ES-I3 (cell line): ENCODE data around the gene BUD13.

ENCODE experiments used
- H3K36me3 ChIP-seq: 2 replicates; pipeline ENCODE4 v1.6.1; 2013; ENCODE audit warnings: mild to moderate bottlenecking, low read length, control low read depth, moderate library complexity; ENCODE audit not compliant: insufficient read depth
- H3K4me1 ChIP-seq: 2 replicates; pipeline ENCODE4 v1.6.1; 2013; ENCODE audit warnings: mild to moderate bottlenecking, control low read depth, low read length; ENCODE audit not compliant: insufficient read depth
- H3K9ac ChIP-seq: 2 replicates; pipeline ENCODE4 v1.6.1; 2013; ENCODE audit warnings: low read depth, mild to moderate bottlenecking, low read length, moderate library complexity
- H3K9me3 ChIP-seq: 2 replicates; pipeline ENCODE4 v1.6.1; 2013; ENCODE audit warnings: mild to moderate bottlenecking, low read length, moderate library complexity; ENCODE audit not compliant: control insufficient read depth, insufficient read depth

The BUD13 gene

DNA sequence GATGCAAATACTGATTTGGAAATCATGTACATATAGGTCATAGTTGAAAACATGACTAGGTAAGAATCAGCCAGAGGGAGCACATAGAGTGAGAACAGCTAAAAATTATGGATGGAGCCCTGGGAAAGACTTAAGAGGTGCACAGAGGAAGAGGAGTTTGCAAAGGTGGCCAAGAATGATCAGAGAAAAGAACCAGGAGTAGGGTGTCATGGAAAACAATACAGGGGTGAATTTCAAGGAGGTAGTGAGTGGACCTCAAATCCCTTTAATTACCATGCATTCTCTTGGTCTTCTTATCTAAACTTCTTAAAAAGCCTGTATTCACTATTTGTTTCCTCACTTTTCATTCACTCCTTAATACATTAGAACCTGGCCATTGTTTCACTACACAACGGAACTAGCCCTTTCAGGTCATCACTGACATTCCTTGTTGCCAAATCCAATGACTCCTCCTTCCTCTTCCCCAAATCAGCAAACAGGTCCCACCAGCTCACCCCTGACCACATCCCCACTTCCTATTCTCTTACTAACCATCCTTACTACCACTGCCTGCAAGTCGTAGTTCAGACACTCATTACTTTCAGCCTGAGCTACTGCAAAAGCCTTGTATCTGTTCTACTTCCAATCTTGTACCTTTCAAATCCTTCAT is 22.6 kb downstream of the BUD13 start:
- H3K9ac ChIP-seq, result no peak overlapping the region
- H3K36me3 ChIP-seq, result peaks cover 16% of the 10 kb centered on the region
- no peaks in the 10 kb centered on the region for H3K4me1 ChIP-seq
- no peaks in the 10 kb centered on the region for H3K9me3 ChIP-seq

DNA sequence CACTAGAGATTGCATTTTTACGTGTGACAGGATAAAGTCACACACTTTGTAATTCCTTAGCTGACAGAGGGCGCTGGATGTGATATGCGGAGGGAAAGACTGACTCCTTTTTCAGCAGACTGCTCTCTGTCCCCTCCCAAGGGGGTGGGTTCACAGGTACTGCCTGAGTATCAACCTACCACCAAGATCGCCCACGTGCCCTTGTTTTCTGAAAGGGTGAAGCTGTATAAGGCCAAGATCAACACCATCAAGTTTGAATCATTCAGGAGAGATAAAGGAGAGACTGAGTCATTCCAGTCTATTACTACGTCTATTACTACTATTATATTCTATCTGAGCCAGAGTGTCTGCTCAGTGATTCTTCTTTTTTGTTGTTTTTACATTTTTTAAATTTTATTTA is 30.7 kb downstream of the BUD13 start:
- H3K4me1 ChIP-seq, result peaks cover 5% of the 10 kb centered on the region
- H3K9ac ChIP-seq, result no peak overlapping the region
- no peaks in the 10 kb centered on the region for H3K36me3 ChIP-seq
- H3K9me3 ChIP-seq, result no peaks in the 10 kb centered on the region

DNA sequence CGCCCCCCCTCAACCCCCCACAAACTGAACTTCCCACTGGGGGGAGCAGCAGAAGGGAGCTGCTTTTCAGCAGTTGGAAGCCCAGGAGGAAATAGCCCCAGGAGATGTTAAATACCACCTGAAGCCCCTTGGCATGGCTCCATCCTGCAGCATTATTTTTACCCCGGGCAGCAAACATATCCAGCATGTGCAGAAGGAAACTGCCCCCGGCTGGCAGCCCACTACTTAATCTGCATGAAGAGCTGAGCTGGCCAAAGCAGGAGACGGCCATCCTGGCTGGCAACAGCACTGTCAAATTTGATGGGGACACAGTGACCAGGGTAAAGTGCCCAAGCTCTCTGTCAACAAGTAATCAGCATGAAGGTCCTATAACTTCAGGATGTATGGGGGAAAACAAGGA is 32.0 kb downstream of the BUD13 start:
- no peaks in the 10 kb centered on the region for H3K9me3 ChIP-seq
- H3K36me3 ChIP-seq, result no peaks in the 10 kb centered on the region
- H3K4me1 ChIP-seq, result peaks cover 5% of the 10 kb centered on the region
- no peak overlapping the region for H3K9ac ChIP-seq

DNA sequence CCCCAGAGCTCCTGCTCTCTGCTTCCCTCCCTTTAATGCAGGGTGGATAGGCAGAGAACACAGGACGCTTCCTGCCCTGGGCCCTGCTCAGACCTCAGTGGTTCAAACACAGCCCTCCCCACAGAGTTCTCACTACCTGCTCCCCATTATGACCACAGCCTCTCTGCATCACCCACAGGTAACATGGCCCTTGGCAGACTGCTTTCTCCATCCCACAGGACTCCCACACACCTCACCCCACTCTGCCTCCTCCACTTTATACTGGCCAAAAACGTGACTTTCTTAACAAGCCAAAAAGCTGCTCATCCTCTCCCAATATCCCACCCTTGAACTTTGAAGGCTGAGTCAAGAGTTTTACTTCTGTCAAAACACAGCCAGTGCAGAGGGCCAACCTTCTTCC is 33.8 kb downstream of the BUD13 start:
- Histone ChIP-seq H3K4me1 (peaks cover 5% of the 10 kb centered on the region), H3K36me3 (no peaks in the 10 kb centered on the region), H3K9me3 (no peaks in the 10 kb centered on the region), H3K9ac (no peak overlapping the region)

DNA sequence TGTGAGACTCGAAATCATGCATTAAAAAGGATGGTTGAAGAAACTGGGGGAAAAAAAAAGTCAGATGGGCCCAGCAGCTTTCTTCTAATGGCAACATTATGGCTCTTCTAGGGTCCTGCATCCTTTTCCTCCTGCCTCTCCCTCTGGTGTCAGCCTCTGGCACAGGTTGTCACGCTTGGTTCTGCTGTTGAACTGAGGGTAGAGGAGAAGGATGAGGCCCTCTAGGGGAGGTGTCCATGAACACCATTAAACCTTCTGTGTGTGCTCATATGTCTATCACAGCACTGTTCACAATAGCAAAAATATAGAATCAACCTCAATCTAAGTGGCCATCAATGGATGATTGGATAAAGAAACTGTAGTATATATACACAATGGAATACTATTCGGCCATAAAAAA is 36.0 kb downstream of the BUD13 start:
- Histone ChIP-seq H3K9me3 (no peaks in the 10 kb centered on the region), H3K4me1 (peaks cover 10% of the 10 kb centered on the region), H3K36me3 (no peaks in the 10 kb centered on the region), H3K9ac (no peak overlapping the region)

DNA sequence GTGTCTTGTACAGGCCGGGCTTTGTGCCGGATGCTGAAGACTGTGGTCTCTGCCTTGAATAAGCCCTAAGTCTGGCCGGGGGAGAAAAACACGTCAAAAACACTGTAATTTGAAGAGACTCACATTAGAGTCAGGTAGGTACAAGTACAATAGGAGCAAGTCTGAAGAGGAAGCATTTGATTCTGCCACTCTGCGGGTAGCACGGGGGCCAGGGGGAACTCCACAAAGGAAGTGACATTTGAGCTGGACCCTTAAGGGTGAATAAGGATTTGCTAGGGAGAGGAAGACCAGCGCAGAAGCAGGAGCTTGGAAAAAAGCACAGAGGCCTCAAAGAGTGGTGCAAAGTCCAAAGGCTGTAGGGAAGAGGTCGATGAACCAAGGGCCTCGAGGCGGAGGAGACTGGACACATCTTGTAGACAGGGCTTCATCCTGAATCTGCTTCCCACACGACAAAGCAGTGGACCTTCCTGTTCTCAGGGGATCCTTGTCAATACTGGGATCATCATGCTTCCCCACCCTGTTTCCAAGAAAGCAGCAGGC is 38.7 kb downstream of the BUD13 start:
- peaks cover 19% of the 10 kb centered on the region for H3K4me1 ChIP-seq
- no peaks in the 10 kb centered on the region for H3K9me3 ChIP-seq
- H3K36me3 ChIP-seq, result no peaks in the 10 kb centered on the region
- no peak overlapping the region for H3K9ac ChIP-seq

DNA sequence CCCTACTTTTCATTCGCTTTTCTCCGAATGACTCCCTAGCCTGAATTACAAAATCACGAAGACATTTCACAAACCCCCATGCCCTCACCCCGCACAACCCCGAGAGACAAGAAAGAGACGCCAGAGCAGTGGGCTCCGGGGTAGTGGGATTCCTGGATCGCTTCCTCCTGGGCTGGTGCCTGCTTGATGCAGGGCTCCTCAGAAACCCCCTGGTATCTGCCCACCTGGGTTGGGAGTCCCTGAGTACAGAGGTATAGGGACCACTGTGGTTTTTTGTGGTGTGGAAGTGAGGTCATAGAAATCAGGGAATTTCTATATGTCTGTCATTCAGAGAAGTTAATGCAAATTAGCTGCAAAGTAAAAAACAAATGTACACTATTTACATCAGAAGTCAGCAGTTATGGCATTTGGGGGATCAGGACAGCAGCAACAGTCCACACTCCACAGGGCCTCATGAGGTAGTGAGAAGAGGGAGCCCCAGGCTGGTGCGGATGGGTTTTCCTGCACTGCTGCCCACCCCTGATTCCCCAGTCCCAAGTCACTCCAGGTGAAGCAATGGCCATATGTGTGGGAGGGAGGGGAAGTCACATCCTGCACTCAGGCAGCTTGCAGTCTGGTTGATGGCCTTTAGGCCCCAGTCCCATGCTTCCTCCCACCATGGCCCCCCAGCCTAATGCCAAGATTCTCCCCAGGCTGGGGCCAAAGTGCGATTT is 39.6 kb downstream of the BUD13 start:
- H3K9me3 ChIP-seq, result no peaks in the 10 kb centered on the region
- H3K4me1 ChIP-seq, result peaks cover 19% of the 10 kb centered on the region
- H3K9ac ChIP-seq, result no peak overlapping the region
- no peaks in the 10 kb centered on the region for H3K36me3 ChIP-seq

DNA sequence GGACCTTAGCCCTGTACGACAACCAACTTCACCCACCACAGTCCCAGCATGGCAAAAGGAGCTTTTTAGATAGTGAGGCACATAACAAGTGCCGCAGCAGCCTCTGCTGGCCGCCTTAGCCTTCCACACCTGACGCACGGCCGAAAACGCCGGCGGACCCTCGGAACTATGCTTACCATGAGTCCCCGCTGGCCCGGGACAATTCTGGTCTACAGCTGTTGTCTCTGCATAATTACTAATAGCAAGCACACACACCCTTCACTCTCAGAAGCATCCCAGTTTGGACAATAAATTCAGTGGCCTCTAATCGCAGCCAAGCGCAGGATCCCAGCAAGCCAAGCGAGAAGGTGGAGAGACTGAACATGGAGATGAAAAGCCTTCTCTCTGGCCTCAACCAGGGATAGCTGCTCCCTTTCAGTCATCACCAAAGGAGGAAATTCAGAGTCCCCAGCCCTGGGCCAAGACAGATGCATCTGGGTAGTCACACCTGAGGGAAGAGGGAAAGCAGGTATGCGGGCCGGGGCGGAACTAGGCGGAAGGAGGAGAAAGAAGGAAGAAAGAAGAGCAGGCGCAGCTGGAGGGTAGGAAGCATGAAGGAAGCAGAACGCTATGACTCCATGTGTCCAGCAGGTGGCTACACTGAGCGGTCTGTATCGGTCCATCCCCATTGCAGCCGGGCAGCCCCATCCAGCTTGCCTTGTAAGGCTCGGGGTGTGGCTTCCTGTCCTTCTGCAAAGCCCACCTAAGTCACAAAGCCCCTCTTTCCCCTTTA is 40.3 kb downstream of the BUD13 start:
- Histone ChIP-seq H3K4me1 (peaks cover 19% of the 10 kb centered on the region), H3K9ac (peak overlapping the region; percentile 46; the same call in 1 of the 2 replicates), H3K9me3 (no peaks in the 10 kb centered on the region), H3K36me3 (no peaks in the 10 kb centered on the region)

DNA sequence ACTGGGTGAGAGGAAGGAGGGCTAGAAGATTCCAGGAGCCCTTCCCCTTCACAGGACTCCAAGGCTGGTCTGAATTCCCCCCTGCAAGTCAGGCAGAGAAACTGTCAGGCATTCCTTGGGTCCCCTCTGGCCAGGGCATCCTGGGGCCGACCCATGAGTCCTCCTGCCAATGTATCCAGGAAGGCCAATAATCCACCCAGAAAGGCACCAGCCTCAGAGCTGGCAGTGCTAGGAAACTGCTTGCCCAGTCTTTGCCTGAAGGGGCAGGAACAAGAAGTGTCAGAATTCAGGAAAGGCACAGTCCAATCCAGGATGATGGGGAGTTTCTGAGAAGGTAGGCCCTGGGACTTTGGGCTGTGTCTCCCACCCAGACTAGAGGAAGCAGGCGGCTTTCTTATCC is 41.0 kb downstream of the BUD13 start:
- H3K4me1 ChIP-seq, result peaks cover 19% of the 10 kb centered on the region
- H3K36me3 ChIP-seq, result no peaks in the 10 kb centered on the region

DNA sequence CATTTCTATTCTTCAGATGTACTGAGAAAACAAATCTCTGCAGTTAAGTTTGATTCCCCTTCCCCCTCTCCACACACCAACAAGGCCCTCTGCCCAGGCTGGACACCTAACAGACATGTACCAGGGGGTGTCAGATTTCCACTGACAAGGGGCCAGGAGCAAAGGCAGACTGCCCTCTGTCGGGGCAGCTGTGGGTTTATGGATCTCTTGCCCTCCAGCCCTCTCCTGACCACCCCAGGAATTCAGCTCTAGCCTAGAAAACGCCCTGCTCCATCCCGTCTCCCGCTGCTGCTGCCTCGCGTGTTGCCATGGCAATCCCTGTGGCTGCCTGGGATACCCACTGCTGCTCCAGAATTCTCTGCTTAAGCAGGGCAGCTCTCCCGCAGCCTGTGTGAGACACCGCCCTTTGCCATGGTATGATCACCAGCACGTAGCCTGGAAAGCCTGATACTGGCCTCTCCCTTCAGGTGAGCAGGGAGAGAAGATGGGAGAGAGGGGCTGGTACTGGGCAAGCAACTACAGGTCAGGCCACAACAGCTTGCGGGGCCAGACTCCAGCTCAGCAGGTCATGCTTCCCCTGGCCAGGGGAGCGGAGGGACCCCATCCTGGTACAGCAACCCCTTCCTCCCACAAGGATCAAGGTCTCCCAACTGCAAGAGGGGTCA is 41.6 kb downstream of the BUD13 start:
- Histone ChIP-seq H3K9me3 (no peaks in the 10 kb centered on the region), H3K36me3 (no peaks in the 10 kb centered on the region), H3K4me1 (peaks cover 24% of the 10 kb centered on the region), H3K9ac (no peak overlapping the region)

More for the DNA sequence above, 41.0 kb downstream of the BUD13 start:
- Histone ChIP-seq H3K9me3 (no peaks in the 10 kb centered on the region), H3K9ac (no peak overlapping the region)

DNA sequence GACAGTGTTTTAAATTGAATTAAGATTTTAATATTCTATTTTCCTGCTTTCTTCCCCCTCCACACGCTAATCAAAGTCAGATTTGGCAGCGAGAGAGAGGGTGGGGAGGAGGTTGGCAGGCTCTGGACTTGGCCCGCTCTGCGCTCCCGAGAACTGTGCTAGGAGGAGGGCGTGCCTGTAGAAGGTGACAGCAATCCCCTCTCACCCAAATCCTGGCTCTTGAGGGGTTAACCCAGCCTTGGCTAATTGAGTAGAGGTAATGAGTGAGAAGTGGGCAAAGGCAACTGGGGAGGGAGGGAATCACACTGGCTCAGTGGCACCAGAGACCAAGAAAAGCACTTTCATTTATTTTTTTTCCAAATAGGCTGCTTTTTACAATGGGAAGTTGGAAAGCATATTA is 42.2 kb downstream of the BUD13 start:
- no peaks in the 10 kb centered on the region for H3K36me3 ChIP-seq
- H3K4me1 ChIP-seq, result peaks cover 27% of the 10 kb centered on the region
- no peaks in the 10 kb centered on the region for H3K9me3 ChIP-seq
- no peak overlapping the region for H3K9ac ChIP-seq

DNA sequence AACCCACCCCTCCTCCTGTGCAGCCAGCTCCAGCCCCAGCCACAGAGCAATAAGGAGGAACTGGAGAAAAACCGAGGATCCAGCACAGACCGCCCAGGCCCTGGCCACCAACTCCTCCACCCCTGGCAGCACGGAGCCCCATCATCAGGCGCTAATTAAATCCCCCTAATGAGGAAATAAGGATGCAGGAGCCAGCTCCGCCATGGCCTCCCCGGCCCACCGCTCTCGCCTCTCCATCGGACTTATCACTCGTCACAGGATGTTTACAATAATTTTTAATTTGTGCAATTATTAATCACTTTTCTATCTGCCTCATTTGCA is 42.6 kb downstream of the BUD13 start:
- peaks cover 28% of the 10 kb centered on the region for H3K4me1 ChIP-seq
- H3K9me3 ChIP-seq, result no peaks in the 10 kb centered on the region
- H3K9ac ChIP-seq, result no peak overlapping the region
- H3K36me3 ChIP-seq, result no peaks in the 10 kb centered on the region

DNA sequence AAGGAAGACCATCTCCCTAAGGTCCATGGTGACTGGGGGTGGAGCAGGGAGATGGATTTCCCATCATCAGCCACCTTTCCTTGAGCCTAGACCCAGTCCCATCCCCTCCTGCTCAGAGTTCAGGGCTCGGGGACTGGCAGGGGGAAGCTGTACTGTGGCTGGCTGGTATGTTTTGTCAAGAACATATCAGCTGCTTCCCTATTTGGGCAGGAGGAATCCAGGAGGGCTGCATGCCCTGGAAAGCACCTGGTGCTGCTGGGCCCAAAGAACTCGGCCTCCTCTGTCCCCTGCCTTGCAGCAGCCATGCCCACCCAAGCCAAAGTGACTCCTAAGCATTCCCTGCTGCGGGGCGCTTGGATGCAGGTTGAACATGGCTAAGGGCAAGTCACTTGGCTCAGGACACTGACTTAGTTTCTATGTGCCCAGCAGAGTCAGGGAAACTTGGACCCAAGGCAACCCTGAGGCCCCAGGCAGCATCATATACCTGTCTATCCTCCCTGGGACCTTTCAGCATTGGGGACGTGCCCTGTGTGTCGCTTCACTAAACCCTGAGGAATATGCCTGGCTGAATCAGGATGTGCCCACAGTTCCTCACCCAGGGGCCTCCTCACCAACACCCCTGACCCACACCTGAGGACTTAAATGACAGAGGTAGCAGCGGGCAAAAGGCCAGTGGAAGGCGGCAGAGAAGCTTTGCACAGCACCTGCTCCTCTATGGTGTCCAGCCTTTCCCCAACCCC is 43.1 kb downstream of the BUD13 start:
- H3K36me3 ChIP-seq, result no peaks in the 10 kb centered on the region
- peaks cover 28% of the 10 kb centered on the region for H3K4me1 ChIP-seq
- H3K9ac ChIP-seq, result no peak overlapping the region
- H3K9me3 ChIP-seq, result no peaks in the 10 kb centered on the region

DNA sequence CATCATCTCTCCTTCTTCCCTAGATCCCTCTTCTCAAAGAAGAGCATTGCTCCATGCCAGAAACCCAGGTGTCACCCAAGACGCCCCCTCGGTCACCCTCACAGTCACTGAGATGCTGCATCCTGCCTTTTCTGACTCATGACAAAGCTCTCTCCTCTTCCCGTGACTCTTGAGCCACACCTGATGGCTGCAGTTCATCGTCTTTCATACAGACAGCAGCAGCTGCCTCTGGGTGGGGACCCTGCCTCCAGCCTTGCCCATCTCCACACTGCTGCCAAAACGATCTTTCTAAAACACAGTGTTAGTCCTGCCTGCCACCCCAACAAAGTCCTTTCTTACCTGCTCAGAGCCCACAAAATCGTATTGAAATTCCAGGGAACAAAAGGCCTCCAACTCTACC is 44.8 kb downstream of the BUD13 start:
- H3K9me3 ChIP-seq, result no peaks in the 10 kb centered on the region

More for the DNA sequence above, 44.8 kb downstream of the BUD13 start:
- no peaks in the 10 kb centered on the region for H3K36me3 ChIP-seq
- H3K9ac ChIP-seq, result no peak overlapping the region
- H3K4me1 ChIP-seq, result peaks cover 22% of the 10 kb centered on the region
